ENCODE data around the gene CEACAM19. TPM values are rescaled to one million over a fixed set of nuclear protein-coding genes. Genes with fewer than 3 reads are reported as not detected.

CEACAM19 gene, protein sequence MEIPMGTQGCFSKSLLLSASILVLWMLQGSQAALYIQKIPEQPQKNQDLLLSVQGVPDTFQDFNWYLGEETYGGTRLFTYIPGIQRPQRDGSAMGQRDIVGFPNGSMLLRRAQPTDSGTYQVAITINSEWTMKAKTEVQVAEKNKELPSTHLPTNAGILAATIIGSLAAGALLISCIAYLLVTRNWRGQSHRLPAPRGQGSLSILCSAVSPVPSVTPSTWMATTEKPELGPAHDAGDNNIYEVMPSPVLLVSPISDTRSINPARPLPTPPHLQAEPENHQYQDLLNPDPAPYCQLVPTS
- total RNA-seq: under 1 TPM; 0.34 to 0.48 TPM

DNA sequence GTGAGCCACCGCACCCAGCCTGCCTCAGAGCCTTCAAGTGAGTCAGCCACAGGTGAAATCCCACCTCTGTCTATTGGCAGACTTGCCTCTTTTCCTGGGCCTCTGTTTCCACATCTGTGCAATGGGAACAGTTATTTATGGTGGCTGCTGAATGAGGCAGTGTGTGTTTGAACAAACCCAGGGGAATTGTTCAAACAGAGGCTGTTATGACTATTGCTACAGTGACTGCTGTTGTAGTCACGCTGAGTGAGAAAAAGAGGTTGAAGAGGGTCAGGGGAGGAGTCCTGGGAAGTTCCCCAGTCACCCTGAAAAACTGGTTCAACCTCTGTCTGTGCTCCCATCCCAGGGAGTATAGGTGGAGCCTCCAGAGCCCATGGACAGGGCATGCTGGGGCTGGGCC, at the start of gene CEACAM19:
TSS of gene CEACAM19 (plus strand) at position 83 of the 400 bp plus-strand sequence. CDS start 450 bp downstream, outside the sequence.

DNA sequence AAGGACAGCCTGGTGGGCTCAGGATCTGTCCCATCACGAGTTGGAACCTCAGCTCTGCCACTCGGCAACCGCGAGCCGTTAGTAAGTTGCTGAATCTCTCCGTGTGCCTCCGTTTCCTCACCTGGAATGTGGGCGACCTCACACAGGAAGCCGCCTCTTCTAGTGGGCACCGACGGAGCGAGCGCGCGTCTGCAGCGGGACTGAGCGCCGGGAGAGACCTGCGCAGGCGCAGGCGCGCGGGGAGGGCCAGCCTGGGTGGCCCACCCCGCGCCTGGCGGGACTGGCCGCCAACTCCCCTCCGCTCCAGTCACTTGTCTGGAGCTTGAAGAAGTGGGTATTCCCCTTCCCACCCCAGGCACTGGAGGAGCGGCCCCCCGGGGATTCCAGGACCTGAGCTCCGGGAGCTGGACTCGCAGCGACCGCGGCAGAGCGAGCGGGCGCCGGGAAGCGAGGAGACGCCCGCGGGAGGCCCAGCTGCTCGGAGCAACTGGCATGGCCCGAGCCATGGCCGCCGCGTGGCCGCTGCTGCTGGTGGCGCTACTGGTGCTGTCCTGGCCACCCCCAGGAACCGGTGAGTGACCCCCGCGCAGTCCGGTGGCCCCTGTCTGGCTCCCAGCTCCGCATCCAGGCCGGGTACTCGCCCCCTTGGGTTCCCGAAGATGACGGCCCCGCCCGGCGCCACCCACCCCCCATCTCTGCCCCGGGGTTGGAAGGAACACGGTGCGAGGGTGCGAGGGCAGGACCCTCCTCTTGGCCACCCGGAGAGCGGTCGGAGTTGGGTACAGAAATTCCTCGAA, 27.5 kb upstream of the CEACAM19 start, which contains the start of gene PVR:
TSS of gene PVR (plus strand) at position 306 of the 797 bp plus-strand sequence. CDS start at position 493, 187 bp downstream.

DNA sequence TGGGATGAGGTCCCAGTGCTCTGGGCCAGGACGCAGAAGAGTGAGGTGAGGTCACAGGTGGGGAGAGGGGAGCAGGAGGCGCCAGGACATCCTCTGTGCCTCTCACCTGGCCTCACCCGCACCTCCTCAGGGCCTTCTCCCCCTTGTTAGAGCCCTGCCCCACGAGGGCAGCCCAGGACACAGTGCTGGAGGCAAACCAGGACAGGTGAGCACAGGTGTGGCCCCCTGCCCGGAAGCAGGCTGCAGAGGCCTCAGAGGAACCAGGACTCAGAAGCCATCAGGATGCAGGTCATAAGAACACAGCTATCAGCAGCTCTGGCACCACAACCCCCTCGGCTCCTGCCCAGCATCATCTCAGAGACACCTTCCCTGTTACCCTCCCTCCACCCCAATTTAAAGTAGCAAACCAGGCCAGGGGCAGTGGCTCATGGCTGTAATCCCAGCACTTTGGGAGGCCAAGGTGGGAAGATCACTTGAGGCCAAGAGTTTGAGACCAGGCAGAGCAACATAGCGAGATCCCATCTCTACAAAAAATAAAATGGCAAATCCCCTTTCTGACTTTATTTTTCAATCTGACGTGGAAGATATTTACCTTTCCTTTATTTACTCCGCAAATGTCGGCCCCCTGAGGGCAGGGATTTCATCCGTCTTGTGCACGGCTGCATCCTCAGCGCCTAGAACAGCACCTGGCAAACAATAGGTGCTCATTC, 27.4 kb downstream of the CEACAM19 start, which contains the start of gene CEACAM16:
TSS of gene CEACAM16 (plus strand) at position 660 of the 710 bp plus-strand sequence. CDS start 2,306 bp downstream, outside the sequence.

Small RNAs within 50 kb of the gene (microRNA-seq; reads per million reads assigned to microRNA genes)
- not detected for gene MIR4531 (ENCODE audit: borderline microRNAs expressed, borderline replicate concordance)

Other genes starting within 250 kb of the CEACAM19 start
- gene ZNF229, start 223.0 kb upstream of the CEACAM19 start, total RNA-seq: under 1 TPM; 0.66 to 0.67 TPM
- 10 to 100 TPM; 10.7 to 12.9 TPM for gene ZNF180, start 171.0 kb upstream of the CEACAM19 start, total RNA-seq
- not detected for gene CEACAM20, start 141.8 kb upstream of the CEACAM19 start, total RNA-seq
- not detected for gene IGSF23, start 57.9 kb upstream of the CEACAM19 start, total RNA-seq
- gene PVR, start 27.6 kb upstream of the CEACAM19 start, total RNA-seq: 1 to 10 TPM; 2.9 TPM
- not detected for gene CEACAM16, start 27.7 kb downstream of the CEACAM19 start, total RNA-seq
- gene BCL3, start 77.2 kb downstream of the CEACAM19 start, total RNA-seq: 10 to 100 TPM; 34.2 to 34.9 TPM
- gene CBLC, start 106.4 kb downstream of the CEACAM19 start, total RNA-seq: not detected
- gene BCAM, start 137.6 kb downstream of the CEACAM19 start, total RNA-seq: not detected
- under 1 TPM in 1 of 2 experiments, not detected in 1; 0.34 TPM for gene NECTIN2, start 174.8 kb downstream of the CEACAM19 start, total RNA-seq
- 10 to 100 TPM; 49.2 to 51.5 TPM for gene TOMM40, start 219.8 kb downstream of the CEACAM19 start, total RNA-seq
- gene APOE, start 234.3 kb downstream of the CEACAM19 start, total RNA-seq: under 1 TPM; 0.31 to 0.91 TPM
- gene APOC1, start 243.1 kb downstream of the CEACAM19 start, total RNA-seq: under 1 TPM; 0.58 to 0.81 TPM